Left colon (tissue), 2 donors: ENCODE data around the gene SHB. TPM values are rescaled to one million over a fixed set of nuclear protein-coding genes. Genes with fewer than 3 reads are reported as not detected.
A peak's percentile ranks its signal among the peaks of the same experiment; 100 is the strongest.
"Not testable (repeated sequence)": the region's sequence is repeated elsewhere in the genome, so short reads cannot be mapped to it uniquely, and the experiment has no call there.

Source experiments
- ATAC-seq: fragments of 200-7000 bp; cut with Tn5 transposase; one replicate; pipeline ENCODE4 v1.9.1; 2020; ENCODE audit warnings: mild to moderate bottlenecking, moderate library complexity
- DNase-seq, 2 donors: peaks; one replicate each; pipeline ENCODE4 v3.0.0-alpha.2; 2020
- intact Hi-C, 2 donors: fragments of 100-400 bp; cut with DNase I in 1 of 2; cut with micrococcal nuclease in 1 of 2; formaldehyde crosslinking; loops; one replicate each; pipeline versions ENCODE4 v1.11.2 to v1.14.0; 2022; cut with DNase I, micrococcal nuclease
- total RNA-seq, 2 donors: library from RNA; stranded (reverse); fragmentation: NEBNext Ultra II Directional; extraction: Animal tissue kit (Norgen Biotek cat#: 25700); gene quantifications; one replicate each; pipeline ENCODE4 v1.2.1, GENCODE V29; 2021
- donor health status: DM: no; HTN: no; CAD: no.
- donor health status: DM: yes; HTN: yes; CAD: no.

Gene SHB
- total RNA-seq, 2 donors from 2014 or later: 19.6 to 26.2 TPM

DNA sequence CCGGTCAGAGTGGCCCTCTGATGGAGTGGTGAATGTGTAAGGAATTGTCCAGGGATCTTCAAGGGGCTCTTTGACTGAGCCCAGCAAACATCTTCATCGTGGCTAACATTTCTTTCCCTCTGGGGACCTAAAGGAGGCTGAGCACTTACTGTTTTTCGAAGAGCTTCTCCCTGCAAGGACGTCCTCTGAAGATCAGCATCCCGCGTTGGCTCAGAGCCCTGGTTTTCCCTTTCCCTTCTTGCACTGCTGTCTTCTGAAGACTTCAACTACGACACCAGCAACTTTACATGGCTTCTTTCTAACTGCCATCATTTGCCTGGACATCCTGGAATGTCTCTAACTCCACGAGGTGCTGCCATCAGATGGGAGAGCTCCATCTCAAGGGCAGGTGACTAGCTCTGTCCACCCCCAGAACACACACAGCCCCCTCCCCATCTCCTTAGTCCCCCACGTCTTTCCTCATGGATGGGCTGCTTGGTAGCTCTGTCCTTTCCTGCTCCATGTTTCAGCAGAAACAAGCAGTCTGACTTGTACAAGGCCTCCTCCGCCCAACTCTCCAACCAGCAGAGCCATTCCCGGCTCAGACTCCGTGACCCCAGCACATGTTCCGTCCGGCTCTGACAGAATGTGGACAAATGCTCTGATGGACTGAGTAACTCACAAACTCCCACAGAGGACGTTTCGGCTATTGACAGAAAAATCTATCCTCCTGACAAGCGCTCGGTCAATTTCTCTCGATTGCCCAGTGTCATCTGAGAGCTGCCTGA lies 17.1 kb downstream of the SHB start:
- intact Hi-C loops: no loop called here
- DNase-seq: no peak

DNA sequence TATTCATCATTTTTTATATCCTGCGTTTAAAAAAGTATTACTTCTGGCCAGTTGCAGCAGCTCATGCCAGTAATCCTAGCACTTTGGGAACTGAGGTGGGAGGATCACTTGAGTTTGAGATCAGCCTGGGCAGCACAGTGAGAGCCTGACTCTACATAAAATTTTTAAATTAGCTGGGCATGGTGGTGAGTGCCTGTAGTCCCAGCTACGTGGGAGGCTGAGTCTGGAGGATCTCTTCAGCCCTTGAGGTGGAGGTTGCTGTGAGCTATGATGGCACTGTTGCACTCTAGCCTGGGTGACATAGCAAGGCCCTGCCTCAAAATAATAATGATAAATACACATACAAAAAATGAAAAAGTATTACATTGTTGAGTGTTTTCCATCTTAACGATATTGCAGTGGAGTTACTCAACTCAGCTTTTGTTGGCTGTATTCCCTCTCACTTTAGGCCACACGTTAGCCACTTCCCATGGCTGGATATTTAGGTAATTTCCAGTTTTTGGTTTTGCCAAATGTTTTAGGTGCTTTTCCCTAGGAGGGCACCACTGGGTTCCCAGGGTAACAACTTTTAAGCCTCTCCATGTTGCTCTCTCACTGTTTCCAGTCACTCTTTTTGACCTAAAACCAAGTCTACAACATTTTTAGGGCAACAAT lies 20.6 kb downstream of the SHB start:
- DNase-seq (no peak), ATAC-seq (no peak)
- intact Hi-C loops: no loop called here

More for the DNA sequence above, 17.1 kb downstream of the SHB start:
- no peak for ATAC-seq

DNA sequence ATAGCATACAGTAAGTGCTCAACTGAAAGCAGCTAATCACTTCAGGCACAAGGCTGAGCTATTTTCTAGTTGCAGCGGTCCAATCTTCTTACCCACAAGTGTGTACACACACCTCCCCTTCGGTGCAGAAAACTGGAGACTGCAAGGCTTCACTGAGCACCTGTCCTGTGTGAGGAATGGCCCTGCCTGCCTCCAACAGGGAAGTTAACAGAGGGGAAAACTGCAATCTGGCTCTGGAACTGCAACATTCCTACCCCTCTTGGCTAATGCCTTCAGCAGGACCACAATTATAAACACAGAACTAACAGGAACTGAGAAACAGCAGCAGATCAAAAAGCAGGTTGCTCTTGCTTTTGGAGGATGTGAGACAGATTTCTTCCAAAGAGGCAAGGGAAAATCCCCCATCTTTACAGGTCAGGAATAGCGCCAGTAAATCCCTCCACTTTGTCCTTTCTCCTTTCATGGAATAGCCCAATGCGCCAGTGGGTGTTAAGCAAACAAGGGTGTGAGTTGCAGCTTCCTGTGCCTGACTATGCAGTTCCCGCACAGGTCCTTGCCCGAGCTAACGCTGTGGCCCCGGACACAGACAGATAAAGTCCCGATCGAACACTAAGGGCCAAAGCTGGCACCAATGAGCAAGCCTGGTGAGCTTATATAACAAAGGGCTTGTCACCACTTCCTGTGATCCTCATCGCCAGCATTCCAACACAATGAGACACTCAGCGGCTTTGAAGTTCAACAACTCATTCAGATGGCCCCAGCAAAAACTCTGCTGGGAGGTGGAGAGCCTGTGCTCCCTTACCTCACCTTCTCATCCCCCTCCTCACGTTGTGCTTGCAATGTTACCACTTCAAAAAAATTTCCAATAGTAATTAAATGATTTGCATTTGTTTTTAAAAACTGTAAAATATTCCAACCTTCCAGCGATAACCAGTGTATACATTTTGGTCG lies 21.5 kb downstream of the SHB start:
- DNase-seq (peak; percentile 64 to 79), ATAC-seq (peak; percentile 87)
- intact Hi-C loops: no loop called here

DNA sequence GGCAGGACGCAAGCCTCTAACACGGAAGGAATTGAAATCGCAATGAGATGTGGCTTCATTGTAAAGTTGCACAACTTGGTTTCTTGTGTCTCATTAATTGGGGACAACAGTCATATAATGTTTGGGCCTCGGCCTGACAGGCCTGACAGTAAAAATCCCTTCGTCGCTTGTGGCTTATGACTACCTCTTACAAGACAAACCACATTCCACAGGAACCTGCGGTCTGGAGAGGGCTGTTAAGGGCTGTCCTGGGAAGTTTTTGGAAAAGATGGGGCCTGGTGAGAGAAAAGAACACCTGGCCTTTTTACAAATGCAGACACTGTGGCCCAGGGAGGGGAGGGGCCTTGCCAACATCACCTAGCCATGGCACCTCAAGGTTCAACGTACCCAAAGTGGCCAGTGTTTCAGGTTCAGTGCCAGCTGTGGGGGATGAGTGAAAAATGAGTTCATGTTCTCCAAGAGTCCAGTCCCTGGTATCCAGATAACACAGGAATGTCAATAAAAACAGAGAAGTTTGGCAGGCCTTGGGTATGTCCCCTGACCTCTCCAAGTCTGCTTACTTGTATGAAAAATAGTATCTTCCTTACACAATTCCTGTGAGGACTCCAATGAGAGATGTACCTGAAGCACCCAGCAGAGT lies 22.2 kb downstream of the SHB start:
- ATAC-seq (peak; percentile 37), DNase-seq (peak in 1 of 2 donors; percentile 49)
- intact Hi-C loops: no loop called here

DNA sequence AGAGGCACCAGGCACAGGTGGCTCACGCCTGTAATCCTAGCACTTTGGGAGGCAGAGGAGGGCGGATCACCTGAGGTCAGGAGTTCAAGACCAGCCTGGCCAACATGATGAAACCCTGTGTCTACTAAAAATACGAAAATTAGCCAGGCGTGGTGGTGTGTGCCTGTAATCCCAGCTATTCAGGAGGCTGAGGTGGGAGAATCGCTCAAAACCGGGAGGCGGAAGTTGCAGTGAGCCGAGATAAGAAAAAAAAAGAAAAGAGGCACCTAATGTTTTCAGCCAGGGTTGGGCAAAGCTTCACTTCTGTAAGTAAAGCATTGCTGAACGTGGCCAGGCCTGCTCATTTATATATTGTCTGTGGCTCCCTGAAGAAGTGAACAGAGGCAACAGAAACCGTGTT lies 23.1 kb downstream of the SHB start:
- intact Hi-C loops, ATAC-seq, DNase-seq: not testable (repeated sequence)

DNA sequence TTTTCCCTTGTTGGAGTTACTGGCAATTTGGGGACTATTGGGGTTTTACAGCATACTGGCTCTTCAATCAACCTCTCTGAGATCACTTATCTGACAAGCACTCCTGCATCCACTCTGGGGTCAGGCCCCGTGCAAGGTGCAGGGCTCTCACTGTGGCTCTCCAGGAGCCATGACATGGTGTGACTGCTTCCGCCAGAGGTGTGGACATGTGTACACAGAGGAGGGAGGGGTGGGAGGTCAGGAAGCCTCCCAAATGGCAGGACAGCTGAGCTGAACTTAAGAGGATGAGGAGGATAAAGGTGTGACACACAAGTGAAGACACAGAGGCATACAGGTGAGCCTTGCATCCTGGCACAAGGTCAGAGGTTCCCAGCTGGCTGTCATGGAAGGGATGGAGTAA lies 24.3 kb downstream of the SHB start:
- ATAC-seq: no peak
- intact Hi-C loops: no loop called here
- no peak for DNase-seq

DNA sequence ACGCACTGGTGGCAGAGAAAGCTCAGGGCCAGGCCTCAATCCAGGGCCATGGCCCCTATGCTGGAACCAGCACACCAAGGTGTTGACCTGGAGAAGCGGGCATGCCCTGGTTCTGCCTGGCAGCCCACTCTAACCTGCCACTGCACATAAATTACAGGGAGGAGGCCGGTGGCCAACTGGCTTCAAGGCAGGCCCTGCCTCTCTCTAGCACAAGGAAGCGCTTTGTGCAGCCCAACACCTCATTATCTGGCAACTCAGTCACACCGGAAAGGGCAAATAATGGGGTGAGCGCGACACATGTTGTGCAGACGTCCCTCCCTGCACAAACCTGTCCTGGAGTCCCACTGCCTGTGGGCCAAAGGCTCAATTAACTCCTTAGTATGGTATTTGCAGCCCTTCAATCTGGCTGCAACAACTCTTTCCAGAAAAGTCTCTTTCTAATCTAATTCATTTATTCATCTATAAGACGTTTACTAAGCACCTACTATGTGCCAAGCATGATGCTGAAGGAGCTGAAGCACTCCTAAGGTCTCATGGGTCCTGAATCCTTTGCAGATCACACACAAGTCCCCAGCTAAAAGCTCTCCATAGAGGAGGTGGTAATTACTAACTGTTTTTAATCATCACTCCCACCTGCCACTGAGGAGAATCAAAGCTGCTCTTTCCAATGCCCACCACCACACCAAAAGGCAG lies 24.9 kb downstream of the SHB start:
- ATAC-seq (no peak), DNase-seq (no peak)
- intact Hi-C loops: no loop called here

DNA sequence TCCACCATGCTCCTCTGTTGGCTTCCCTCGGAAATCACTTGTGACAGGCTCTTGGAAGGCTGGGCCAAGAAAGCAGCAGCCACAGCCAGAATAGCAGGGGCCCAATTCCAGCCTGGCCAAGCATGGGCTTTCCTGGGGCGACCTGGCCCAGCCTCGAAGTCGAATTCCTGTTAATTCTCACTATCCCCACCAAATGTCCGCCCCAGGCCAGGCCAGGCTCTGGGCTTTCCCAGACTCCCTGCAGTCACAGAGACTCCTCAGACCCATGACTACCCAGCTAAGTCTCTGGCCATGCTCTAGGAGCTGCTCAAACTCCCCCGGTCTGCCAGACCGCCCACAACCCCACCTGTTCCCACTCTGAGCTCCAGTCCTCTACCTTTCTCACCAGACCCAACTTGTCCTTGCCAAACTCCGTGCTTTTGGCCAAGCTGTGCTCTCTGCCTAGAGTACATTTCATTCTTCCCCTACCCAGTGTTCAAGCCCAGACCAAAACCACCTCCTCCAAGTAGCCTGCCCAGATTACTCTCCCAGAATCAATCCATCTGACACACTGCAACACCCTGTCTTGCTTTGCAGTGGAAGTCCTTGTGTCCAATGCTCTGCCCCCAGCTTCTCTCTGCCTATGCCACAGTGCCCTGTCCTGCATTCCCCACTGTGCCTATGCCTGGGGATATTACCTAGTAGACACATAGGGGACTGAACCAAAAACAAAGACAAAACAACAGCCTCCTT lies 26.2 kb downstream of the SHB start:
- ATAC-seq: no peak
- intact Hi-C loops: no loop called here

DNA sequence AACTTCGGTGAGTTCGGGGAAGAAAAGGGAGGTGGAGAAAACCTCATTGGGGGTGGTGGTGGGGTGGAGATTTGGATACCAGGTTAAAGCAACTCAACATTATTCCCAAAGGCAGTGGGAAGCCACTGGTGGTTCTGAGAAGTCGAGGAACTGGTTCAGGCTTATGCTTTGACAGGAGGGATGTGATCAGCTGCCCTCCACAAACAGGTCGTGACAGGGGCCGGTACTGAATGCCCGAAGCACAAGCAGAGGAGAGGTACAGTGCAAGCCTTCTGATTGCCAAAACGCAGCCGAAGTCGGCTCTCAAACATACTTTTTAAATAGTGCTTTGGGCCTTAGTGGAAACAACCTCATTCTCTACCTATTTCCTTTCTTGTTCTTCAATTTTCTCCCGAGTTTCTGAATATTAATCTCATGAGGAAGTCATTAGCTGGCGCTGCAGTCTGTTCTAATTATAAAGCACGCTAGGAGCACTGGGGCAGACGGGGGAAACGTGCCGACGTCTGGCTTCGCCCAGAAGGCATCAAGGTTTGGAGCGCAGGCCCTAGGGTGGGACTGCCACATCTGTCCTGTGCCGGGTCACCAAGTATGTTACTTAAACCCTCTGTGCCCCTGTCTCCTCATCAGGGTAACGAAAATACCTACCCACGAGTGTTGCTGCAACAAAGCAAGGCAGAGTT lies 27.3 kb downstream of the SHB start:
- no peak for ATAC-seq
- intact Hi-C loops: no loop called here
- no peak for DNase-seq

More for the DNA sequence above, 26.2 kb downstream of the SHB start:
- DNase-seq: no peak

DNA sequence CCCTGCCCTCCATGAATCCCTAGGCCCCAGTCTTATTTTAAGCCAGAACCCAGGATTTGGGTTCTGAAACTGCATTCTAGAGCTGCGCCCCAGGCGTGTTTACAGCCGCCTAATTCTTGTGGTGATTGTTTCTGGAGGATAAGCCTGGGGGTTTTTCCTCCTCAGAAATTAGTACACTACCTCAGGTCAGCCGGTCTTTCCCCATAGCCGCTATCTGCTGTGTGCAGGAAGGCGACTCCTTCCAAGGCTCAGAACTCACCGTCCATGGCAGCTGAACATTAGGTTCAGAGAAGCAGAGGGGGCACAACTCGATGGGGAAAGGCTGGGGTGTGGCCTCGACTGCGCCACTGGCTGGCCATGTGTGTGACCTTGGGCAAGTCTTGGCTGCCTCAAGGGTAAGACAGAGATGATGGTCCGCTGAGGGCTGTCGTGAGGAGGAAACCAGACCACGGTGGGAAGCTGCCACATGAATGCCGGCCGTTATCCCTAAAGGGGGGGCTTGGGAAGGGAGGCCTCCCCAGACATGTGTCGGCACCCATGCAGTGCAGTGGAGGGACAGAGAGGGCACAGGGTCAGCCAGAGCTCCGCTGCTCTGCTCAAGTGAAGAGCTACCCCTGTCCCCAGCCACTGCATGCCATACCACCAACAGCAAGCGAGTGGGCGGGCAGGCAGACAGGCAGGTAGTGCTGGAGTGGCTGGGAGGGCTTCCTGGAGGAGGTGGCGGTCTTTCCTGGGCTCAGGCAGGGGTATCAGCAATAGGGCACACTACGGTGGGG lies 28.9 kb downstream of the SHB start:
- DNase-seq (no peak), ATAC-seq (no peak)
- intact Hi-C loops: no loop called here

DNA sequence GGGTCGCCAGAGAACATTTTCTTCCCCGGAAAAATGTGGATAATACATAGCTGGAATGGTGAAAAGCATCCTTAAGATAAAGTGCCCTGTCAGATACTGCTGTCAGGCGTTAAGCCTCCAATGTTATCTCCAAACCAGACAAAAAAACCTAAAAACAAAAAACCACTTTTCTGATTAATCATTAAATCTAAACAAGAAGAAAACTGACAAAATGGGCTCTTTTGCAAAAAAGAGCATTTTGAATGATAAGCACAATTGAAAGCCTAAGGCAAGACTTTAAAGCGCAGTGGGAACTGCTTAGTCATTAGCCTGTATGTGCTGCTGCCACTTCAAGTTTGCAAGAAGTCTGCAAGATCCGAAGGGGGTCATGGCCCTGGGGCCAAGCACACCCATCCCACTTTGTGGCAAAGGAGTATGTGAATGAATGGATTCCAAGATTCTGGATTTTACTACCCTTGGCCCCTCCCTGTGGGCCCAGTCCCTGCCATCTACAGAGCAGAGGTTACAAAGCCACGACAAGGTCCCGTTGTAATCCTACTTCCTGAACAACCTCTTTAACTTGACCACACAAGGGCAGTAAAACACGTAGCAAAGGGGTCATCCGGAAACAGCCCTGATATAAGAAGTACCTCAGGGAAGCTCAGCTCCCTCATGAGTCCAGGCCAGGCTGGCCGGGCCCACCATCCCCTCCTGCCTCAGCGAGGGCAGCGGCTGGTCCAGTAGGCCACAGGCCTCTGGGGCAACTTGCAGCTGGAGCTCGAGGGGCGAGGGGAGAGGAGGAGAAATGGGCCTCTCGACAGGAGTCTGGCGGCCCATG lies 29.7 kb downstream of the SHB start:
- ATAC-seq (peak; percentile 59), DNase-seq (no peak)
- intact Hi-C loops: no loop called here

DNA sequence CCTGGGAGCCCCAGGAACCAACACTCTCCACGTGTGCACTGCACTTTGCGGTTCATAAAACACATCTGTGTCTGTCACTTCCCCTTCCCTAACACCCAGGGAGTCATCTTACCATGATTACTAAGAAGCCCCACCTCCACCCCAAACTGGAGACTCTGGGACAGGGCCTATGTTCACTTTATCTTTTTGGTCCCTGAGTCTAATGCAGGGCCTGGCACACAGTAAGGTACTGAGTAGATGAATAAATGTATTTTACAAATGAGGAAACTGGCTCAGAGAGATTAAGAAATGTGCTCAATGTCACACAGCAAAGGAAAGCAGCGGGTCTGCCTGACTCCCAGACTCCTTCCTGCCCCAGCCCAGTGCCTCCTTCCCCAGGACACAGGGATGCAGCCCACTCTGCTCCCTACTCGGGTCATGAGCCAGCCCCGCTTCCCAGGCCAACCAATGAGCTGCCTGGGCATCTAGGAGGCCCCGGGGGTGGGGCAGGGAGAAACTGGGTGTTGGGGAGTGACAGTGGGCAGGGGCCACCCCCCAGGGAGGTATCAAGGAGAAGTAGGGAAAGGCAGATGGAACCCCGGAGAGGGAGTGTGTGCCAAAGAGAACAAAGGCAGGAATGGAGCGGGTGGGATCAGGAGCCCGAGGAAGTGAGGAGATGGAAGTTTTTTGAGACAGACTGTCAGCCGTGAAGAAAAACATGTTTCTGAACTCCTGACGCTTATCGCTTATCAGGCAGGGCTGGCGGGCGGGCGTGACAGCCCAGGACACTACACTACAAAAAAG lies 30.5 kb downstream of the SHB start:
- DNase-seq: no peak
- intact Hi-C loops: no loop called here
- no peak for ATAC-seq

DNA sequence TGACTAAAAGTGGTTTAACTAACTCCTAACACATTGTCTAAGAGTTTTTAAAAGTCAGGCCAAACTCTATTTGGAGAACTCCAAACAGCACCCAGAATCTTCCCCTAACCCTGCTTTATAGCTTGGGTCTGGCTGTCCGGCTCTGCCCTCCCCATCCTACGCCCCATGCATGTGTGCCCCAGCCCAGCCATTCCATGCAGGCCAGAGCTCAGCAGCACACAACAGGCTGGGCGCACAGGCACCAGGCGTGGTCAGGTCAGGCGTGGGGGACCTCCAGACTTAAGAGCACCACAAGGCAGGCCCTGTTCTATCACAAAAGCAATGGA lies 31.1 kb downstream of the SHB start:
- no peak for DNase-seq
- no peak for ATAC-seq
- intact Hi-C loops: no loop called here

DNA sequence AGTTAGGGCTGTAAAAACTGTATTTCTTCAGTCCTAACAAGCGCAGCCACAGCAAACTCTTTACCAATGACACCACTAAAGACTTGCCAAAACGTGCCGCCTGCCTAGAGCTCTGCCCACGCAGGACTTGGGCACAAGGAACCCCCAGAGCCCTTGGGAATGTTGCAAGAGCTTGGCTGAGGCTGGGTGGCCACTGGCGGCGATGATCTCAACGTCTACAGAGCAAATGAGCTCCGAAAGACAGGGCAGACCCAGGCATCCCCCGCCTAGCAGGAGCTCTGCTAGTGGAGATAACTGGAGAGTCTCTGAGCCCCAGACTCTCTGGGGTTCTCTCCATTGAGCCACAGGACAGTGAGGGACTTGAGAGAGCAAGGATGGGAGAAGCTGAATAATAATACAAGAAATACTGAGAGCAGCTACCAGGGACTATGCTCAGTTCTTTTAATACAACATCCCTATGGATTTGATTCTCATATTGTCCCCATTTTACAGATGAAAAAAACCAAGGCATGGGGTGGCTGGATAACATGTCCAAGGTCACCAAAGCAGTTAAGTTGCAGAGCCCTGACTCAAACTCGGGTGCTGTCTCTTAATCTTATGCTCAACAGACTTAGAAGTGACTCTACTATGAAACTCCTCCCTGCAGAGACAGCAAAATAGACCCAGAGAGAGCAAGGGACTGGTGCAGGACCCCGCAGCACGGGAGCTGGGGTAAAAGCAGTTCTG lies 32.5 kb downstream of the SHB start:
- no peak for DNase-seq
- ATAC-seq: no peak
- intact Hi-C loops: no loop called here

DNA sequence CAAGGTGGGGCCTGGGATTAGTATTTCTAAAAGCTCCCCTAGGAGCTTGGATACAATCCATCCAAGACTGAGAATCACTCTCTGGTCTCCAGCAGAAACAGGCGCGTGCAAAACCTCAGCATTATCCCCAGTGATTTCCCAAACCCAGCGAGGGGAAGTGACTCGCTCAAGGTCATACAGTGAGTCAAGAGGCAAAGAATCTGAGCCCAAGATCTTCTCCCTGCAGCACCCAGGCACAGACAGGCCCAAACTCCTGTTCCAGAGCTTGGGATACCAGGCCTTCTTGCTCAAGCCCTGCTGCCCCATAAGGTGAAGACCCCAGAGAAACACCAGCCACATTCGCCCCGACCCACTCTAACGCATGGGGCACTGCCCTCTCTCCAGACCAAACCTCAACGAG lies 33.2 kb downstream of the SHB start:
- ATAC-seq (no peak), DNase-seq (no peak)
- intact Hi-C loops: no loop called here
